Measurements from ENCODE around the gene CBX8. TPM values are rescaled to one million over a fixed set of nuclear protein-coding genes. Genes with fewer than 3 reads are reported as not detected.

Gene CBX8
- total RNA-seq, 3 donors from 2014 or later (not counting 1 experiment from before 2014, with no cell fraction given), result 4.0 to 6.4 (median 5.8) TPM

DNA sequence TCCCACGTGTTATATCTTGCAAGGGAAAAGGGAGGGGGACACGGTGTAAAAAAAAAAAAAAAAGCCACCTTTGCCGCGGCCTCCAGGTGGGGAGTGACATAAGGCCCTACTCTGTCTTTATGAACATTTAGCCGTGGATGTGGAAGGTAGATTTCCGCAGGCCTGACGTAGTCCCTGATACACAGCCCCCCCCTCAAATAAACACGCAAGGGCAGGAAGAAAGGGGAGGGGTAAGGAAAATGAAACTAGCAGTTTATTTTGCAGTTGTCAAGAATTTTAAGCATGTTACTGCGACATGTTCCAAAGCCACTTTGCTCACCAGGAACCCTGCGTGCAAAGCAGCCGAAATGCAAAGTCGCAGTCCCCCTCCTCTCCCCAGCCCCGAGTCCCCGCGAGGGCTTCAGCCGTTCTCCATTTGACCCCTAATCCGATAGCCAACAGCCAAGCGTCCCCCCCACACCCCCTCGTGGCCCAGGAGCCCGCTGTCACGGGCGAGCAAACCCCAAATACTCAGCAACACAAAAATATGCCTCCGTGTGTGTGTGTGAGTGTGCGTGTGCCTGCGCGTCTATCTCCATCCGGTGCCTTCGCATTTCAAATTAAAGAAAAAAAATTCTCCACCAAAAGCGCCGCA is 41.1 kb upstream of the CBX8 start:
- peaks cover 37 to 57% of the 10 kb centered on the region in 2 donors for H3K4me1 Mint-ChIP-seq
- WGBS (ENCODE audit: insufficient coverage), result 0% methylated on average over 15 of the region's 30 CpGs
- H3K9me3 ChIP-seq (ENCODE audit: control insufficient read depth, insufficient read depth, low read length), result no peaks in the 10 kb centered on the region
- H3K4me3 Mint-ChIP-seq, result peak overlapping the region; percentile 94
- peaks cover 22% of the 10 kb centered on the region for H3K36me3 ChIP-seq (ENCODE audit: control insufficient read depth, insufficient read depth, low read length)
- peaks cover 12 to 17% of the 10 kb centered on the region in 2 donors for H3K27me3 Mint-ChIP-seq (ENCODE audit: low read depth in 2 of 2)
- H3K4me3 ChIP-seq (ENCODE audit: low read length), result peak overlapping the region; percentile 82
- H3K27ac Mint-ChIP-seq, result peak overlapping the region; percentile 87 to 96
- intact Hi-C loops (cut with micrococcal nuclease), result loop anchor here (2.0 kb wide), 1 partner anchor 41 kb away; the partner anchor contains the start of gene CBX8
- peak overlapping the region; percentile 67 for H3K27ac ChIP-seq (ENCODE audit: low read length)
- H3K27me3 ChIP-seq (ENCODE audit: control insufficient read depth, insufficient read depth, low read length), result peaks cover 30% of the 10 kb centered on the region
- no peaks in the 10 kb centered on the region for H3K9me3 Mint-ChIP-seq
- H3K36me3 Mint-ChIP-seq, result no peaks in the 10 kb centered on the region
- DNase-seq (peak; percentile 41 to 75), ATAC-seq (no peak)
- TF ChIP-seq, protein P1, sequence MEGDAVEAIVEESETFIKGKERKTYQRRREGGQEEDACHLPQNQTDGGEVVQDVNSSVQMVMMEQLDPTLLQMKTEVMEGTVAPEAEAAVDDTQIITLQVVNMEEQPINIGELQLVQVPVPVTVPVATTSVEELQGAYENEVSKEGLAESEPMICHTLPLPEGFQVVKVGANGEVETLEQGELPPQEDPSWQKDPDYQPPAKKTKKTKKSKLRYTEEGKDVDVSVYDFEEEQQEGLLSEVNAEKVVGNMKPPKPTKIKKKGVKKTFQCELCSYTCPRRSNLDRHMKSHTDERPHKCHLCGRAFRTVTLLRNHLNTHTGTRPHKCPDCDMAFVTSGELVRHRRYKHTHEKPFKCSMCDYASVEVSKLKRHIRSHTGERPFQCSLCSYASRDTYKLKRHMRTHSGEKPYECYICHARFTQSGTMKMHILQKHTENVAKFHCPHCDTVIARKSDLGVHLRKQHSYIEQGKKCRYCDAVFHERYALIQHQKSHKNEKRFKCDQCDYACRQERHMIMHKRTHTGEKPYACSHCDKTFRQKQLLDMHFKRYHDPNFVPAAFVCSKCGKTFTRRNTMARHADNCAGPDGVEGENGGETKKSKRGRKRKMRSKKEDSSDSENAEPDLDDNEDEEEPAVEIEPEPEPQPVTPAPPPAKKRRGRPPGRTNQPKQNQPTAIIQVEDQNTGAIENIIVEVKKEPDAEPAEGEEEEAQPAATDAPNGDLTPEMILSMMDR (IDR thresholded peaks at IDR 0.05), result no peak
- peaks cover 69% of the 10 kb centered on the region for H3K4me1 ChIP-seq (ENCODE audit: control insufficient read depth, insufficient read depth, low read length)

DNA sequence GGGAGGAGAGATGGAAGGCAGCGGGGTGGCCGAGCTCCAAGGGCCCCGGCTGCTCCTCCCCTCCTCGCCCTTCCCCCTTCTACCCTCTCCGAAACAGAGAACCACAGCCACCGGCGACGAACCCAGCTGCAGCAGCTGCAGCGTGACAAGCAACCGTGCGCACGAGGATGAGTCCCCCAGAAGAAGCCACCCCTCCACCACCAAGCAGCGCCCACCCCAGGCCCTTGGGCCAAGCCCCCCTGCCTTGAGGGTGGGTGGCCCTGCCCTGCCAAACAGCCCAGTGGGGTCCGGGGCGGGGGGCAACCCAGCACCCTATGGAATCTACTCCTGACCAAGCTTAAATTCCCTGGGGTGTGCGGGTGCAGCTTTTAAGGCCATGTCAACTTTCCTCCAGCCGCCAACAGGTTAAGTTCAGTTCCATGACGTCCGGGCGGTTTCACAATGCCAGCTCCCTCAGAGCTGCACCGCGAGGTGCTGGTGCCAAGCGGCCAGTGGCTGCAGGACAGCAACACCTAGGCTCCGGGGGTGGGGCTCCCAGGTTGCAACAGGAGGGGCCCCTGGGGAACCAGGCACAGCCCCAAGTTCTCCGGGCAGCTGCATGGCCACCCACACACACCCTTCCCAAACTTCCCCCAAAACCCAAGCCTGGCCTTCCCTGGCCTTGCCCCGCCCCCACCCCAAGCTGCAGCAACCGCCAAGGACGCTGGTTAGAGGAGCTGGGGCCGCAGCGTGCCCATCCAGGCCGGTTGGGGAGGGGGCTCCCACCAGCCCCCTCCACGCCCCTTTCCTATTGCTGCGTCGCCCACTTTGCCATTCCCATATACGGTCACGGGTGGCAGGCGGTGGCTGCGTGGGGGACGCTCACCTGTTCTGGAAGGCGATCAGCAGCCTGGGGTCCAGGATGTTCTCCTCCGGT is 40.4 kb upstream of the CBX8 start:
- intact Hi-C loops (cut with micrococcal nuclease), result no loop called here
- peaks cover 22% of the 10 kb centered on the region for H3K27me3 ChIP-seq (ENCODE audit: control insufficient read depth, insufficient read depth, low read length)
- ATAC-seq, result peak; percentile 36 to 56 (median 41)
- H3K4me1 ChIP-seq (ENCODE audit: control insufficient read depth, insufficient read depth, low read length), result peaks cover 69% of the 10 kb centered on the region
- WGBS (ENCODE audit: insufficient coverage), result 9% methylated on average over 41 of the region's 41 CpGs
- peak; percentile 66 to 72 for DNase-seq
- Mint-ChIP-seq H3K9me3 (no peaks in the 10 kb centered on the region), H3K4me3 (peak overlapping the region; percentile 94), H3K27me3 (ENCODE audit: low read depth in 2 of 2) (peaks cover 4 to 9% of the 10 kb centered on the region in 2 donors), H3K4me1 (peaks cover 31 to 52% of the 10 kb centered on the region in 2 donors), H3K36me3 (no peaks in the 10 kb centered on the region), H3K27ac (peak overlapping the region; percentile 87 to 96)
- H3K4me3 ChIP-seq (ENCODE audit: low read length), result peak overlapping the region; percentile 82
- H3K36me3 ChIP-seq (ENCODE audit: control insufficient read depth, insufficient read depth, low read length), result peaks cover 22% of the 10 kb centered on the region
- peak overlapping the region; percentile 67 for H3K27ac ChIP-seq (ENCODE audit: low read length)
- TF ChIP-seq, protein P1 (IDR thresholded peaks at IDR 0.05), result no peak
- no peaks in the 10 kb centered on the region for H3K9me3 ChIP-seq (ENCODE audit: control insufficient read depth, insufficient read depth, low read length)

DNA sequence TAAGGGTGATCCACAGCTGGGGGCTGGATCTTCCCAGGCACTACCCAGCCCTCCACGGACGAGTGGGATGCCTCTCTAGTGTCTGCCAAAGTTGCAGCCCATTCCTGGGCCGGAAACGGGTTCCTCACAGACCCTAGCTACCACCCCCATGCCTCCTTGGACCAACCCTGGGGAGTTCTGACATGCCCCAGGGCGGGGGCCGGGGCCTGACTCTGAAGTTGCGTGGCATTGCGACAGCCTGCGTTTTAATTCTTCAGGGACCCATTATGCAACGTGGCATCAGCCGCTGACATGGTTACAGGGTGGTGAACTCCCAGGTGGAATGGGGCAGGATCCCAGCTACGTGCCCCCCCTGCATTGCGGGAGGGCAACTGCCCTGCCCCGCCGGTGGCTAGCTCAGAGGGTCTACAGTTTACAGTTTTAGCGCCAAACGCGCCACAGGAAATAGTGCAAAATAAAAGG is 39.7 kb upstream of the CBX8 start:
- Mint-ChIP-seq H3K4me1 (peaks cover 26 to 46% of the 10 kb centered on the region in 2 donors), H3K27ac (peak overlapping the region in 1 of 2 donors; percentile 96), H3K27me3 (ENCODE audit: low read depth in 2 of 2) (peaks cover 0 to 5% of the 10 kb centered on the region in 2 donors), H3K4me3 (peak overlapping the region; percentile 94), H3K36me3 (no peaks in the 10 kb centered on the region), H3K9me3 (no peaks in the 10 kb centered on the region)
- Histone ChIP-seq H3K36me3 (ENCODE audit: control insufficient read depth, insufficient read depth, low read length) (peaks cover 22% of the 10 kb centered on the region), H3K9me3 (ENCODE audit: control insufficient read depth, insufficient read depth, low read length) (no peaks in the 10 kb centered on the region), H3K27ac (ENCODE audit: low read length) (no peak overlapping the region), H3K4me3 (ENCODE audit: low read length) (peak overlapping the region; percentile 82), H3K4me1 (ENCODE audit: control insufficient read depth, insufficient read depth, low read length) (peaks cover 65% of the 10 kb centered on the region), H3K27me3 (ENCODE audit: control insufficient read depth, insufficient read depth, low read length) (peaks cover 15% of the 10 kb centered on the region)
- no peak for DNase-seq
- WGBS (ENCODE audit: insufficient coverage), result 52% methylated on average over 18 of the region's 18 CpGs
- TF ChIP-seq, protein P1 (IDR thresholded peaks at IDR 0.05), result no peak
- ATAC-seq, result no peak
- intact Hi-C loops (cut with micrococcal nuclease), result no loop called here

Data from natural killer cell (primary cell).